GM15510 (cell line): ENCODE data around the gene TCP11L1.

ENCODE experiments used
- POLR2A ChIP-seq: IDR thresholded peaks from 3 replicates; pipeline ENCODE4 v1.6.1; 2011; ENCODE audit warnings: borderline replicate concordance; ENCODE audit not compliant: insufficient read length; ENCODE audit errors: extremely low read depth

TCP11L1 gene

GRCh38 chr11:33059331-33060007, 20.1 kb downstream of the TCP11L1 start:
- TF ChIP-seq POLR2A, result no peak

GRCh38 chr11:33060271-33060670, 20.9 kb downstream of the TCP11L1 start:
- TF ChIP-seq POLR2A, result no peak

- no peak for TF ChIP-seq POLR2A
Measured at GRCh38 chr11:33062137-33062536, 22.8 kb downstream of the TCP11L1 start.

GRCh38 chr11:33063326-33063881, 24.0 kb downstream of the TCP11L1 start:
- no peak for TF ChIP-seq POLR2A

GRCh38 chr11:33064033-33064825, 24.9 kb downstream of the TCP11L1 start:
- TF ChIP-seq POLR2A, result no peak

- TF ChIP-seq POLR2A, result no peak
Measured at GRCh38 chr11:33064866-33065265, 25.5 kb downstream of the TCP11L1 start.

GRCh38 chr11:33065445-33066178, 26.2 kb downstream of the TCP11L1 start:
- no peak for TF ChIP-seq POLR2A

- TF ChIP-seq POLR2A, result no peak
Measured at GRCh38 chr11:33067294-33067693, 27.9 kb downstream of the TCP11L1 start.

- no peak for TF ChIP-seq POLR2A
Measured at GRCh38 chr11:33068611-33069340, 29.4 kb downstream of the TCP11L1 start.

- no peak for TF ChIP-seq POLR2A
Measured at GRCh38 chr11:33072465-33072864, 33.1 kb downstream of the TCP11L1 start.

- TF ChIP-seq POLR2A, result no peak
Measured at GRCh38 chr11:33083918-33084317, 44.5 kb downstream of the TCP11L1 start.

GRCh38 chr11:33086017-33086416, 46.6 kb downstream of the TCP11L1 start:
- no peak for TF ChIP-seq POLR2A

GRCh38 chr11:33089776-33090175, 50.4 kb downstream of the TCP11L1 start:
- TF ChIP-seq POLR2A, result no peak

- no peak for TF ChIP-seq POLR2A
Measured at GRCh38 chr11:33094157-33094556, 54.8 kb downstream of the TCP11L1 start.
